Measurements from ENCODE around the gene USP3.

DNA sequence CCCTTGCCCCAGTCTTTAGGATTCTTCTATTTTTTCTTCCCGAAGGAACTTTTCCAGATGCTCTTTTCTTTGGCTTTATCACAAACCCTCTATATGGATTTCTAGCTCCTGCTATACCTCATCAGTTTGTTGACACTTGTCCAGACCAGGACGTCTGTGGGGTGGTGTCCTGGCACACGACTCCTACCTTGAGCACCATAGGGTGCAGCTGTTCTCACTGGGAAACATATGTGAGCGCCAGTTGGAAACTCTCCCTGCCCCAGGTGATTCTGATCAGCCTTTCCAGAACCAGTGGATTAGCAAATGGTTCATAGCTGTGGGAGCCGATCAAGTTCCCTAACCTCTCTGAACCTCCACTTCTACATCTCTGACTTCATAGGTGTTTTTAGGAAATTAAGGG, 40.6 kb upstream of the USP3 start:
- TF ChIP-seq CBX3 (IDR thresholded peaks at IDR 0.05; ENCODE audit: borderline replicate concordance, low read depth), result no peak
- TF ChIP-seq E2F8 (IDR thresholded peaks at IDR 0.05; ENCODE audit: low read depth, partially characterized antibody), result no peak
- TF ChIP-seq, protein P1, sequence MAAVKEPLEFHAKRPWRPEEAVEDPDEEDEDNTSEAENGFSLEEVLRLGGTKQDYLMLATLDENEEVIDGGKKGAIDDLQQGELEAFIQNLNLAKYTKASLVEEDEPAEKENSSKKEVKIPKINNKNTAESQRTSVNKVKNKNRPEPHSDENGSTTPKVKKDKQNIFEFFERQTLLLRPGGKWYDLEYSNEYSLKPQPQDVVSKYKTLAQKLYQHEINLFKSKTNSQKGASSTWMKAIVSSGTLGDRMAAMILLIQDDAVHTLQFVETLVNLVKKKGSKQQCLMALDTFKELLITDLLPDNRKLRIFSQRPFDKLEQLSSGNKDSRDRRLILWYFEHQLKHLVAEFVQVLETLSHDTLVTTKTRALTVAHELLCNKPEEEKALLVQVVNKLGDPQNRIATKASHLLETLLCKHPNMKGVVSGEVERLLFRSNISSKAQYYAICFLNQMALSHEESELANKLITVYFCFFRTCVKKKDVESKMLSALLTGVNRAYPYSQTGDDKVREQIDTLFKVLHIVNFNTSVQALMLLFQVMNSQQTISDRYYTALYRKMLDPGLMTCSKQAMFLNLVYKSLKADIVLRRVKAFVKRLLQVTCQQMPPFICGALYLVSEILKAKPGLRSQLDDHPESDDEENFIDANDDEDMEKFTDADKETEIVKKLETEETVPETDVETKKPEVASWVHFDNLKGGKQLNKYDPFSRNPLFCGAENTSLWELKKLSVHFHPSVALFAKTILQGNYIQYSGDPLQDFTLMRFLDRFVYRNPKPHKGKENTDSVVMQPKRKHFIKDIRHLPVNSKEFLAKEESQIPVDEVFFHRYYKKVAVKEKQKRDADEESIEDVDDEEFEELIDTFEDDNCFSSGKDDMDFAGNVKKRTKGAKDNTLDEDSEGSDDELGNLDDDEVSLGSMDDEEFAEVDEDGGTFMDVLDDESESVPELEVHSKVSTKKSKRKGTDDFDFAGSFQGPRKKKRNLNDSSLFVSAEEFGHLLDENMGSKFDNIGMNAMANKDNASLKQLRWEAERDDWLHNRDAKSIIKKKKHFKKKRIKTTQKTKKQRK (IDR thresholded peaks at IDR 0.05; ENCODE audit: low read depth, low read length), result no peak
- no peak for TF ChIP-seq NFIC (IDR thresholded peaks at IDR 0.05; ENCODE audit: low read depth, low read length)
- TF ChIP-seq IRF4 (IDR thresholded peaks at IDR 0.05; ENCODE audit: low read depth, low read length), result no peak
- TF ChIP-seq JUNB (IDR thresholded peaks at IDR 0.05), result no peak
- TF ChIP-seq MTA3 (IDR thresholded peaks at IDR 0.05; ENCODE audit: borderline replicate concordance, low read length), result no peak
- no peak for TF ChIP-seq SREBF2 (IDR thresholded peaks at IDR 0.05; ENCODE audit: low read length)
- no peak for TF ChIP-seq MEF2B (IDR thresholded peaks at IDR 0.05; ENCODE audit: partially characterized antibody, poor library complexity, severe bottlenecking)
- TF ChIP-seq POLR2A (IDR thresholded peaks at IDR 0.05; ENCODE audit: low read depth, low read length), result no peak
- no peak for TF ChIP-seq RAD21 (IDR thresholded peaks at IDR 0.05; ENCODE audit: insufficient read depth, low read depth, low read length)
